ENCODE measurements around the gene KCNMA1.

KCNMA1 gene

DNA sequence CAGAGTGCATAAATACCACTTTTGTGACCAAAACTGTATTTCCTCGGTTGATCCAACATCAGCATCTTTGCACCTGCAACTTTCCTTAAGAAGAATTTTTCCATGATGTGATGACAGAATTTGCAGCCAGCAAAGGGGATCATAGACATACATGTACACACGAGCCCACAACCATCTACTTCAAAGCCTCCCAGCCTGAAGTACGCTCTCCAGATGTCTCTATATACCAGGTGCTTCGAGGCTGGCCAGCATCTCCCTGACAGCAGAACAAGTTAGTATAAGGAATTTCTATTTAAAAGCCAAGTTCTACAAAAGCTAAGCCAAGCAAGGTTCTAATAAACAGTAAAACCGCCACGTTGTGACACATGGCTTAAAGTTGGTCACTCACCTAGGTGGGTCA lies 328.5 kb downstream of the KCNMA1 start:
- DNase-seq (ENCODE audit: low read depth): no peak
- TF ChIP-seq, protein P1, sequence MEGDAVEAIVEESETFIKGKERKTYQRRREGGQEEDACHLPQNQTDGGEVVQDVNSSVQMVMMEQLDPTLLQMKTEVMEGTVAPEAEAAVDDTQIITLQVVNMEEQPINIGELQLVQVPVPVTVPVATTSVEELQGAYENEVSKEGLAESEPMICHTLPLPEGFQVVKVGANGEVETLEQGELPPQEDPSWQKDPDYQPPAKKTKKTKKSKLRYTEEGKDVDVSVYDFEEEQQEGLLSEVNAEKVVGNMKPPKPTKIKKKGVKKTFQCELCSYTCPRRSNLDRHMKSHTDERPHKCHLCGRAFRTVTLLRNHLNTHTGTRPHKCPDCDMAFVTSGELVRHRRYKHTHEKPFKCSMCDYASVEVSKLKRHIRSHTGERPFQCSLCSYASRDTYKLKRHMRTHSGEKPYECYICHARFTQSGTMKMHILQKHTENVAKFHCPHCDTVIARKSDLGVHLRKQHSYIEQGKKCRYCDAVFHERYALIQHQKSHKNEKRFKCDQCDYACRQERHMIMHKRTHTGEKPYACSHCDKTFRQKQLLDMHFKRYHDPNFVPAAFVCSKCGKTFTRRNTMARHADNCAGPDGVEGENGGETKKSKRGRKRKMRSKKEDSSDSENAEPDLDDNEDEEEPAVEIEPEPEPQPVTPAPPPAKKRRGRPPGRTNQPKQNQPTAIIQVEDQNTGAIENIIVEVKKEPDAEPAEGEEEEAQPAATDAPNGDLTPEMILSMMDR (IDR thresholded peaks at IDR 0.05; ENCODE audit: insufficient read depth, low read depth, low read length, missing control alignments): no peak
- no peak overlapping the region for H3K4me3 ChIP-seq (ENCODE audit: low read depth, low read length)

DNA sequence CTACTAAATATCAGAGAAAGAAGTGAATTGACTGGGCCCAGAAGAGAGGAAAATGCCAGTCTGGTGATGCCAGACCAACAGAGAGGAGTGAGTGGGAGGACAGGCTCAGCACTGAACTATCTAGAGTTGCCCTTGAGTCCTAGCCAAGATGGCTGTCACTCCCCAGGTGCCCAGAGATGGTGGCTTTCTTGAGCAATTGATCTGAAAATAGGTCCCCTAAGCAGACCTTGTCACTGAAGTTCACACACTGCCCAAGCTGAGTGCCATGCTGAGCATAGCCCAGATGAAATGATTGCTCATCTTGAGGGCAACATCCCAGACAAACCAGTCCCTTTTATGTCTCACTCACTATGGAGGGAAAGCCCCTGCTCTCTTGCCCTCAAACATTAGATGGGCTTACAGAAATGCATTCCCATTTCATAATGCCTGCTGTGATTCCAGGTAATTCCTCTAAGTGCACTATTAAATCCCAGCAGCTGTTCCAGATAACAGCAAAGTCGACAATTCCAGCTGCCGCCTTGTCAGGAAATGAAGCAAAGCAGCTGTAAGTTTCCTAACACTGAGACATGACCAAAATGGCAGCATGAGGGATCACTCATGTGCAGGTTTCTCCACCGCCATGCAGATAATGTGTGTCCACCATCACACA lies 329.4 kb downstream of the KCNMA1 start:
- TF ChIP-seq, protein P1 (IDR thresholded peaks at IDR 0.05; ENCODE audit: insufficient read depth, low read depth, low read length, missing control alignments): no peak
- no peak for DNase-seq (ENCODE audit: low read depth)
- H3K4me3 ChIP-seq (ENCODE audit: low read depth, low read length): no peak overlapping the region

GRCh38 chr10:77306666-77307065 lies 330.9 kb downstream of the KCNMA1 start:
- no peak overlapping the region for H3K4me3 ChIP-seq (ENCODE audit: low read depth, low read length)
- no peak for DNase-seq (ENCODE audit: low read depth)
- TF ChIP-seq, protein P1 (IDR thresholded peaks at IDR 0.05; ENCODE audit: insufficient read depth, low read depth, low read length, missing control alignments): no peak

DNA sequence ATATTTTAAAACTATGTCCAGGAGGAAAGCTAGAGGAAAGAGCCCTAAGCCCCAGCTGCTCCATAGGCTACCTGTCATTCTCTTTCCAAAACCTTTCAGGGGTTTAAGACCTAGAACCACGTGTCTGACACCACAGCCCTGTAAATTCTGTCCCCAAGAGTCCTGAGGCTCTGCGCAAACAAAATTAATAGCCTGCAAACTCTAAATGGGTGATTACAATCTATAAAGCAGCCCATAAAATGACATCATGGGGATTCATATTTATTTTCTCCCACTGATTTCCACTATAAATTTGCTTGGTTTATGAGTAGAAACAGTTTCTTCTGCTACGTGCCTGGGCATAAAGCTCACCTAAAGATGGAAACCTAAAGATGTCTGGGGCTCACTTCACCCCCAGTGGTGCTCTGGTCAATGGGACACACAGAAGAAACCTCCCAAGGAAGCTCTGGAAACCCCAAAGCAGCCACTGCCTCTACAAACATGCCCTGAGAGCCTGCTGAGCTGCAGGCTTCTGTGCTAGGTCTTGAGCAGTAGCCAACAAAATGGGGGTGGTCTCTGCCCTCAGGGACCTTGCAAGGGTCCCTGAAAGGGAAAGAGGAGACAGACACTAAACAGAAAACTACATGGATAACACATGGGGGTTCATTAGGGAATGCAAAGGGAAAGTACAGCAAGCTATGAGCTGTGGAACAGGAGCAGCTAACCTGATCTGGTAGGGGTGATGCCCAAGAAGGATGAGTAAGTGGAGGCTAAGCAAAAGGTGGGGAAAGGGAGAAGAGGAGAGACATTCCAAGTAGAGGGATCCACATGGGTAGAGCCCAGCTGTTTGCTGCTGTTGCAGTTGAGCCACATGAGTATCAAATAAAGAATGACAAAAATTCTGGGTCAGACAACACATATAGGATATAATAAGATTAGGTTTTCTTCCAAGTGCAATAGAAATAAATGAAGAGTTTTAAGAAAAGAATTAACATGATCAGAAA lies 331.7 kb downstream of the KCNMA1 start:
- no peak for DNase-seq (ENCODE audit: low read depth)
- TF ChIP-seq, protein P1 (IDR thresholded peaks at IDR 0.05; ENCODE audit: insufficient read depth, low read depth, low read length, missing control alignments): no peak
- no peak overlapping the region for H3K4me3 ChIP-seq (ENCODE audit: low read depth, low read length)

GRCh38 chr10:77304192-77304591 lies 333.4 kb downstream of the KCNMA1 start:
- no peak for DNase-seq (ENCODE audit: low read depth)
- no peak overlapping the region for H3K4me3 ChIP-seq (ENCODE audit: low read depth, low read length)
- TF ChIP-seq, protein P1 (IDR thresholded peaks at IDR 0.05; ENCODE audit: insufficient read depth, low read depth, low read length, missing control alignments): no peak

- TF ChIP-seq, protein P1 (IDR thresholded peaks at IDR 0.05; ENCODE audit: insufficient read depth, low read depth, low read length, missing control alignments): no peak
- H3K4me3 ChIP-seq (ENCODE audit: low read depth, low read length): no peak overlapping the region
- DNase-seq (ENCODE audit: low read depth): no peak
These were observed 336.3 kb downstream of the KCNMA1 start for GRCh38 chr10:77301305-77301730.

All from GM12865 (cell line).